GM12873 (cell line): ENCODE data around the gene BMPR1A.

Source experiments
- CTCF ChIP-seq: IDR thresholded peaks from 2 replicates; pipeline ENCODE4 v1.5.1; 2012; ENCODE audit warnings: low read depth, mild to moderate bottlenecking, moderate library complexity, low read length, control low read depth; ENCODE audit not compliant: insufficient read depth; ENCODE audit errors: missing control alignments

The BMPR1A gene

GRCh38 chr10:86729677-86730076 is 26.7 kb upstream of the BMPR1A start:
- TF ChIP-seq CTCF, result no peak

- TF ChIP-seq CTCF, result no peak
These were observed 26.2 kb upstream of the BMPR1A start for GRCh38 chr10:86730227-86730626.

GRCh38 chr10:86732771-86733170 is 23.6 kb upstream of the BMPR1A start:
- no peak for TF ChIP-seq CTCF

GRCh38 chr10:86733260-86733671 is 23.2 kb upstream of the BMPR1A start:
- no peak for TF ChIP-seq CTCF

GRCh38 chr10:86734207-86734988 is 22.0 kb upstream of the BMPR1A start:
- no peak for TF ChIP-seq CTCF

GRCh38 chr10:86742230-86742629 is 14.2 kb upstream of the BMPR1A start:
- no peak for TF ChIP-seq CTCF

- no peak for TF ChIP-seq CTCF
These were observed 12.2 kb upstream of the BMPR1A start for GRCh38 chr10:86744067-86744725.
